OCI-LY3 (cell line): ENCODE data around the gene TCN2.

Experiments
- CTCF ChIP-seq: fragments of 200-600, 300-600 bp; sonication (generic); IDR thresholded peaks from 2 replicates; pipeline ENCODE4 v1.5.1; 2014; ENCODE audit warnings: antibody characterized with exemption, low read length, low read depth
- EZH2phosphoT487 ChIP-seq: fragments of 200-600 bp; shearing (Covaris generic); IDR thresholded peaks from 2 replicates; pipeline ENCODE4 v1.6.1; 2018; ENCODE audit warnings: antibody characterized with exemption, mixed run types, low read depth

GRCh38 chr22:30591191-30591587 is 15.8 kb upstream of the TCN2 start:
- TF ChIP-seq CTCF (no peak), EZH2phosphoT487 (no peak)
